WTC11 (cell line): Measurements from ENCODE around the gene PCDHGA1. TPM values are rescaled to one million over a fixed set of nuclear protein-coding genes. Genes with fewer than 3 reads are reported as not detected.
"Not testable (repeated sequence)": the region's sequence is repeated elsewhere in the genome, so short reads cannot be mapped to it uniquely, and the experiment has no call there.

Source experiments
- ATAC-seq: fragments of 200-7000 bp; cut with Tn5 transposase; 2 replicates; pipeline ENCODE4 v1.10.0; 2021; ENCODE audit warnings: mild to moderate bottlenecking, moderate library complexity
- CTCF ChIA-PET: fragments of 300-600 bp; sonication (Branson Sonifier 250); formaldehyde crosslinking; loops from one replicate; lab custom pipeline; 2021; ENCODE audit warnings: antibody characterized with exemption; lab: Charles Lee
- POLR2A ChIA-PET: fragments of 350-600 bp; sonication (Branson Sonifier 250); formaldehyde crosslinking; loops from one replicate; lab custom pipeline; 2021; ENCODE audit warnings: antibody characterized with exemption; lab: Charles Lee
- DNase-seq: peaks from one replicate; pipeline ENCODE4 v3.0.0; 2021; ENCODE audit warnings: low spot score
- H3K27ac Mint-ChIP-seq: 2 replicates; pipeline ENCODE4 v1.8.0; 2021; ENCODE audit warnings: mixed read lengths
- H3K27me3 Mint-ChIP-seq: 2 replicates; pipeline ENCODE4 v1.8.0; 2021; ENCODE audit warnings: low read depth, mild to moderate bottlenecking, moderate library complexity, mixed read lengths
- H3K36me3 Mint-ChIP-seq: 2 replicates; pipeline ENCODE4 v1.8.0; 2021; ENCODE audit warnings: mixed read lengths
- H3K4me1 Mint-ChIP-seq: 2 replicates; pipeline ENCODE4 v1.8.0; 2022; ENCODE audit warnings: mixed read lengths
- H3K4me3 Mint-ChIP-seq: 2 replicates; pipeline ENCODE4 v1.8.0; 2021; ENCODE audit warnings: mild to moderate bottlenecking, moderate library complexity, mixed read lengths
- H3K9me3 Mint-ChIP-seq: 2 replicates; pipeline ENCODE4 v1.8.0; 2021; ENCODE audit warnings: mixed read lengths
- ATF1 ChIP-seq: sonication (generic); formaldehyde crosslinking; IDR thresholded peaks from 2 replicates; pipeline ENCODE4 v1.8.1; 2023; ENCODE audit warnings: mild to moderate bottlenecking, moderate library complexity, missing genetic modification reagents
- ATF6 ChIP-seq: sonication (generic); formaldehyde crosslinking; IDR thresholded peaks from 2 replicates; pipeline ENCODE4 v1.8.1; 2023; ENCODE audit warnings: mild to moderate bottlenecking, missing genetic modification reagents
- CTCF ChIP-seq: fragments of 200-600 bp; IDR thresholded peaks from 2 replicates; pipeline ENCODE4 v1.8.0; 2022; ENCODE audit warnings: antibody characterized with exemption
- EMX1 ChIP-seq: fragments of 250-450 bp; sonication (Bioruptor Pico); IDR thresholded peaks from 2 replicates; pipeline ENCODE4 v1.8.0; 2021; ENCODE audit warnings: mild to moderate bottlenecking
- ESRRA ChIP-seq: sonication (generic); formaldehyde crosslinking; IDR thresholded peaks from 2 replicates; pipeline ENCODE4 v1.8.1; 2022; ENCODE audit warnings: mild to moderate bottlenecking, missing genetic modification reagents, borderline replicate concordance
- ETV6 ChIP-seq: sonication (generic); formaldehyde crosslinking; IDR thresholded peaks from 2 replicates; pipeline ENCODE4 v1.8.1; 2022; ENCODE audit warnings: mild to moderate bottlenecking, missing genetic modification reagents
- GTF2I ChIP-seq: fragments of 250-450 bp; sonication (Bioruptor Pico); conservative IDR thresholded peaks from 2 replicates; pipeline ENCODE4 v1.4.0; 2021; ENCODE audit warnings: mild to moderate bottlenecking
- RELA ChIP-seq: sonication (generic); formaldehyde crosslinking; IDR thresholded peaks from 2 replicates; pipeline ENCODE4 v1.8.1; 2022; ENCODE audit warnings: missing genetic modification reagents, mild to moderate bottlenecking, borderline replicate concordance
- RORB ChIP-seq: fragments of 250-450 bp; sonication (Bioruptor Pico); IDR thresholded peaks from 2 replicates; pipeline ENCODE4 v1.9.0; 2021; ENCODE audit warnings: mild to moderate bottlenecking
- SMAD4 ChIP-seq: sonication (generic); formaldehyde crosslinking; IDR thresholded peaks from 2 replicates; pipeline ENCODE4 v1.8.0; 2022; ENCODE audit warnings: mild to moderate bottlenecking, missing genetic modification reagents
- ZNF138 ChIP-seq: sonication (generic); formaldehyde crosslinking; conservative IDR thresholded peaks from 2 replicates; pipeline ENCODE4 v1.8.1; 2022; ENCODE audit warnings: mild to moderate bottlenecking, moderate library complexity, missing genetic modification reagents
- ZNF281 ChIP-seq: sonication (generic); formaldehyde crosslinking; IDR thresholded peaks from 2 replicates; pipeline ENCODE4 v1.8.0; 2023; ENCODE audit warnings: mild to moderate bottlenecking, missing genetic modification reagents
- ZNF317 ChIP-seq: sonication (generic); formaldehyde crosslinking; IDR thresholded peaks from 2 replicates; pipeline ENCODE4 v1.8.1; 2023; ENCODE audit warnings: low read depth, mild to moderate bottlenecking, moderate library complexity, missing genetic modification reagents, borderline replicate concordance
- ZNF423 ChIP-seq: fragments of 250-450 bp; sonication (Bioruptor Pico); IDR thresholded peaks from 2 replicates; pipeline ENCODE4 v2.1.2; 2022; ENCODE audit warnings: mild to moderate bottlenecking, moderate library complexity
- ZNF425 ChIP-seq: fragments of 250-450 bp; sonication (Bioruptor Pico); conservative IDR thresholded peaks from 2 replicates; pipeline ENCODE4 v1.9.0; 2021; ENCODE audit warnings: mild to moderate bottlenecking
- ZSCAN18 ChIP-seq: fragments of 250-450 bp; sonication (Bioruptor Pico); IDR thresholded peaks from 2 replicates; pipeline ENCODE4 v2.1.2; 2022; ENCODE audit warnings: mild to moderate bottlenecking, moderate library complexity
- total RNA-seq: library from RNA; stranded (reverse); gene quantifications from 3 replicates; pipeline ENCODE4 v1.2.3, GENCODE V29; 2021

PCDHGA1 gene
- total RNA-seq, 1 experiment from 2014 or later = 1.5 TPM

GRCh38 chr5:141393267-141393666, 63.0 kb downstream of the PCDHGA1 start:
- H3K36me3 Mint-ChIP-seq = peaks cover 76% of the 10 kb centered on the region
- peaks cover 66% of the 10 kb centered on the region for H3K9me3 Mint-ChIP-seq
- H3K27ac Mint-ChIP-seq = no peak overlapping the region
- TF ChIP-seq GTF2I (no peak), ZNF423 (CRISPR knock-in tag) (no peak), RELA (no peak), ZNF138 (no peak), ZSCAN18 (CRISPR knock-in tag) (no peak), SMAD4 (CRISPR knock-in tag) (no peak), RORB (CRISPR knock-in tag) (no peak), ESRRA (CRISPR knock-in tag) (no peak), EMX1 (no peak), ETV6 (no peak), ZNF425 (CRISPR knock-in tag) (no peak), ATF6 (CRISPR knock-in tag) (no peak), ZNF281 (no peak), ATF1 (CRISPR knock-in tag) (no peak), ZNF317 (CRISPR knock-in tag) (no peak)
- ATAC-seq (no peak), DNase-seq (no peak)
- H3K4me3 Mint-ChIP-seq = no peak overlapping the region
- POLR2A ChIA-PET = no interaction called here
- 0 out of 2 replicates have a peak, but pooled peaks cover 3% of the 10 kb centered on the region for H3K4me1 Mint-ChIP-seq
- H3K27me3 Mint-ChIP-seq = peaks cover 21% of the 10 kb centered on the region
- CTCF ChIA-PET = interaction anchor here (1.2 to 1.5 kb wide), 3 partner anchors 10 to 238 kb away, joined by 3 to 4 read pairs (median 4); partner anchors contain the start of genes PCDHGA10 and PCDHGA9

GRCh38 chr5:141394401-141395187, 64.3 kb downstream of the PCDHGA1 start:
- Mint-ChIP-seq H3K27me3 (peaks cover 17% of the 10 kb centered on the region), H3K9me3 (peaks cover 63% of the 10 kb centered on the region), H3K36me3 (peaks cover 76% of the 10 kb centered on the region)
- H3K4me1 Mint-ChIP-seq, H3K27ac Mint-ChIP-seq, H3K4me3 Mint-ChIP-seq, ATAC-seq, POLR2A ChIA-PET, DNase-seq: not testable (repeated sequence)
- TF ChIP-seq CTCF = 0 out of 2 replicates have a peak, but pooled peaks have one; percentile 11
- CTCF ChIA-PET = interaction anchor here (4.3 kb wide), 1 partner anchor 19 kb away, joined by 38 read pairs; the partner anchor contains the start of gene PCDHGA10
